A673 (cell line): ENCODE measurements around the gene SIGLEC7. TPM values are rescaled to one million over a fixed set of nuclear protein-coding genes. Genes with fewer than 3 reads are reported as not detected.
A peak's percentile ranks its signal among the peaks of the same experiment; 100 is the strongest.

Experiments used
- BruUV-seq: library from RNA; stranded (reverse); fragments of 400-500 nt; replicated peaks from 2 replicates; lab custom pipeline; 2021; lab: Mats Ljungman, UMichigan
- CTCF ChIA-PET: fragments of 300-600 bp; sonication (Branson Sonifier 250); formaldehyde crosslinking; loops from one replicate; lab custom pipeline; 2022; ENCODE audit warnings: antibody characterized with exemption; lab: Charles Lee
- POLR2A ChIA-PET: fragments of 300-600 bp; sonication (Branson Sonifier 250); formaldehyde crosslinking; loops from one replicate; lab custom pipeline; 2022; ENCODE audit warnings: antibody characterized with exemption; ENCODE audit not compliant: low non-redundant PET; lab: Charles Lee
- DNase-seq: peaks from one replicate; pipeline ENCODE4 v3.0.0-alpha.2; 2015; ENCODE audit warnings: low spot score
- H3K27ac ChIP-seq: fragments of 200-600 bp; sonication (generic); 2 replicates; pipeline ENCODE4 v1.5.1; 2016; ENCODE audit warnings: mixed run types, low read depth, mild to moderate bottlenecking, mixed read lengths, antibody characterized with exemption, low read length; ENCODE audit not compliant: poor library complexity, severe bottlenecking
- H3K27me3 ChIP-seq: fragments of 200-600 bp; sonication (generic); replicated peaks from 2 replicates; pipeline ENCODE4 v1.6.1; 2017; ENCODE audit warnings: mixed run types, low read depth, mild to moderate bottlenecking, mixed read lengths, antibody characterized with exemption, low read length; ENCODE audit not compliant: insufficient read depth, poor library complexity
- H3K36me3 ChIP-seq: fragments of 200-600 bp; sonication (generic); 2 replicates; pipeline ENCODE4 v1.6.1; 2016; ENCODE audit warnings: mixed run types, mild to moderate bottlenecking, mixed read lengths, antibody characterized with exemption, low read length; ENCODE audit not compliant: insufficient read depth, poor library complexity, severe bottlenecking
- H3K4me1 ChIP-seq: fragments of 200-600 bp; sonication (generic); 2 replicates; pipeline ENCODE4 v1.6.1; 2017; ENCODE audit warnings: mixed run types, mild to moderate bottlenecking, mixed read lengths, antibody characterized with exemption, low read length; ENCODE audit not compliant: insufficient read depth, poor library complexity, severe bottlenecking
- H3K4me3 ChIP-seq: fragments of 200-600 bp; sonication (generic); 2 replicates; pipeline ENCODE4 v1.5.1; 2016; ENCODE audit warnings: low read depth, mixed run types, mild to moderate bottlenecking, mixed read lengths, low read length; ENCODE audit not compliant: poor library complexity, severe bottlenecking
- H3K9me3 ChIP-seq: fragments of 200-600 bp; sonication (generic); 2 replicates; pipeline ENCODE4 v1.6.1; 2016; ENCODE audit warnings: mixed run types, low read depth, mild to moderate bottlenecking, mixed read lengths, antibody characterized with exemption, low read length; ENCODE audit not compliant: poor library complexity, severe bottlenecking
- CTCF ChIP-seq: fragments of 300-800, 200-600 bp; sonication (generic); conservative IDR thresholded peaks from 2 replicates; pipeline ENCODE4 v1.5.1; 2017; ENCODE audit warnings: low read depth, mild to moderate bottlenecking, antibody characterized with exemption, low read length, moderate library complexity, mixed read lengths
- EZH2 ChIP-seq: fragments of 200-600 bp; sonication (generic); IDR thresholded peaks from 2 replicates; pipeline ENCODE4 v1.6.1; 2017; ENCODE audit warnings: borderline replicate concordance, low read depth, mild to moderate bottlenecking, mixed read lengths, antibody characterized with exemption, low read length; ENCODE audit not compliant: poor library complexity, severe bottlenecking
- intact Hi-C: fragments of 100-400 bp; cut with micrococcal nuclease; formaldehyde crosslinking; loops from one replicate; pipeline ENCODE4 v1.10.0; 2022; ENCODE audit not compliant: unreplicated experiment
- total RNA-seq: library from RNA; stranded (reverse); gene quantifications from 2 replicates; pipeline ENCODE4 v1.2.3, GENCODE V29; 2021

Gene SIGLEC7
- total RNA-seq, 1 experiment from 2014 or later: not detected

- POLR2A ChIA-PET: interaction anchor here (0.6 kb wide), 1 partner anchor 83 kb away, joined by 6 read pairs; no protein-coding TSS in a partner anchor
- H3K4me3 ChIP-seq: peak overlapping the region; percentile 82
- no TSS peak for BruUV-seq
- no peak for TF ChIP-seq CTCF
- no peak for TF ChIP-seq EZH2
- H3K36me3 ChIP-seq: no peaks in the 10 kb centered on the region
- CTCF ChIA-PET: no interaction called here
- peaks cover 13% of the 10 kb centered on the region for H3K27me3 ChIP-seq
- no peaks in the 10 kb centered on the region for H3K9me3 ChIP-seq
- H3K27ac ChIP-seq: no peak overlapping the region
- intact Hi-C loops: no loop called here
- no peak for DNase-seq
- peaks cover 7% of the 10 kb centered on the region for H3K4me1 ChIP-seq
Observed at GRCh38 chr19:51108805-51109146, 33.3 kb upstream of the SIGLEC7 start.

GRCh38 chr19:51110666-51110971, 31.5 kb upstream of the SIGLEC7 start:
- TF ChIP-seq EZH2 (no peak), CTCF (no peak)
- CTCF ChIA-PET: no interaction called here
- peaks cover 21% of the 10 kb centered on the region for H3K27me3 ChIP-seq
- no peak overlapping the region for H3K27ac ChIP-seq
- no peak for DNase-seq
- BruUV-seq: no TSS peak
- H3K4me3 ChIP-seq: no peak overlapping the region
- H3K4me1 ChIP-seq: peaks cover 7% of the 10 kb centered on the region
- intact Hi-C loops: no loop called here
- POLR2A ChIA-PET: no interaction called here
- H3K9me3 ChIP-seq: no peaks in the 10 kb centered on the region
- no peaks in the 10 kb centered on the region for H3K36me3 ChIP-seq

GRCh38 chr19:51111606-51112005, 30.5 kb upstream of the SIGLEC7 start:
- DNase-seq: no peak
- intact Hi-C loops: no loop called here
- CTCF ChIA-PET: no interaction called here
- no peaks in the 10 kb centered on the region for H3K9me3 ChIP-seq
- no peaks in the 10 kb centered on the region for H3K36me3 ChIP-seq
- POLR2A ChIA-PET: no interaction called here
- H3K27me3 ChIP-seq: peaks cover 25% of the 10 kb centered on the region
- peaks cover 7% of the 10 kb centered on the region for H3K4me1 ChIP-seq
- H3K4me3 ChIP-seq: no peak overlapping the region
- BruUV-seq: no TSS peak
- TF ChIP-seq EZH2 (no peak), CTCF (0 out of 2 replicates have a peak, but pooled peaks have one; percentile 10)
- no peak overlapping the region for H3K27ac ChIP-seq
